Measurements from ENCODE around the gene EPHA10.

The EPHA10 gene

DNA sequence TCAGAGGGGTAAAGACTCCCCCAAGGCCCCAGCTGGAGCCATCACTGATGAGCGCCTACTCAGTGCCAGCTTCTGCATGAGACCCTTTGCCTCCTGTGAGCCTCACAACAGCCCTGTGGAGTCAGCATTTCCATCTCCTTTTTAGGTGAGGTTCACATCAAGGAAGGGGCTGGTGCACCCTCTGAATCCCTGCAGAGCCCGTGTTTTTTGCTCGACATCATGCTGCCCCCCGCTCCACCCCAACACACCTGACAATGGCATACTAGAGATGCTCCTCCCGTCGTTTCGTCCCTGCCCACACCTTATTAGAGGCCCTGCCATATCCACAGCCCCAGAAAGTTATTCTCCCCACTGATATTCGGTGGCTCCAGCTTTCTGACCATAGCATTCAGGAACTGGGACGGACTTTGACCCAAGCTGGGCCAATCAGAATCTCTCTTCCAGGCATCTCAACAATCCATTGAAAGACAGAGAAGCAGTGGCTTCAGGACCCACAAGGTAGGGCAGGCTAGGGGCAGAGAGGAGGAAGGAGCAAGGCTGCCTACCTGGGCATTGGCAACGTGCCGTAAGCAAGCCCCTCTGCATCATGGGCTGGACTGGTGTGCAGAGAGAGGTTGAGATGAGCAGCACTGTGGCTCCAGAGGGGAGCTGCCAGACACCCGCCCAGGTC lies 32.7 kb downstream of the EPHA10 start:
- DNase-seq: no peak

DNA sequence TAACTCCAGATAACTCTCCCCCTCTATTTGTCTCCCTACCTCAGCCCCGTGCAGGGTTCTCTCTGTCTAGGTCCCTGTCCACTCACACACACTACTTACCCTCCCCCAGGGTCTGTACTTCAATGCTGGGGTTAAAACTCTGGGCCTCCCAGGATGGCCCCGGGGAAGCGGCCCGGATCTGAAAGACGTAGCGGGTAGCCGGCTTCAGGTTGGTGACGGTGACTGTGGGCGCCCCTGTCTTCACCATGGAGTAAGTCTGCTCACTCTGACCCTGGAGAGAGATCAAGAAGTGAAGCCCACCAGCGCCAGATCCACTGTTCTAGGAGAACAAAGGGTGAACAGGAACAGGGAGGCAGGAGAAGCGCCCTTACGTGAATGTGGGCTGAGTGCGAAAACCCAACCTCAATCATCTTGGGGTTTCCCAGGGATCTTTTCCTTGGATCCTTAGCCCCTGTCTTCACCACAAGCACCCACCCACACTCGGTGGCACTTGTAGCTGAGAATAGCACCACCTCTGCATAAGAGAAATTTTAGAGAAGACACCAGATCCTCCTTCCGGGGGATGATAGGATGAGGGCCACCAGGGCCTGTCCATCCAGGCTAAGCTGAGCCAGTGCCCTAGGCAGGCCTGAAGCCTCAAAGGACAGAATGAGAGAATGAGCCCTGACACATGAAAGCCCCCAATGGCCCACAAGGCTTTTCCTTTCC lies 33.5 kb downstream of the EPHA10 start:
- no peak for DNase-seq

DNA sequence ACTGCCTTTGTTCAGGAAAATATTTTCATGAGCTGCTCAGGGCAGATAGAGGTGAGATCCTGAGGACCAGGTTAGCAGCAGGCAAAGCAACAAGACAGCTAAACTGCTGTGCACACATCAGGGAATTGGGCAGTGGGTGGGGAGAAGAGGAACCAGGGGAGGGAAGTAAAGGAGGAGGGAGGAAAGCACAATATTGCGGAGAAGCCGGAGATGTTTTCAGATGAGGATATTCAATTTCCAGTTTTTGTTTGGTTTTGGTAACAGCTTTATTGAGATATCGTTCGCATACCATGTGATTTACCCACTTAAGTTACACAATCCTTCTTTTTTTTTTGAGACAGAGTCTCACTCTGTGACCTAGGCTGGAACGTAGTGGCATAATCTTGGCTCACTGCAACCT lies 34.5 kb downstream of the EPHA10 start:
- DNase-seq: no peak

- no peak for DNase-seq
Measured at GRCh38 chr1:37728416-37728815, 36.5 kb downstream of the EPHA10 start.

GRCh38 chr1:37726751-37727585 lies 38.0 kb downstream of the EPHA10 start:
- DNase-seq: no peak

- DNase-seq: no peak
Measured at GRCh38 chr1:37725851-37726613, 38.9 kb downstream of the EPHA10 start.

DNA sequence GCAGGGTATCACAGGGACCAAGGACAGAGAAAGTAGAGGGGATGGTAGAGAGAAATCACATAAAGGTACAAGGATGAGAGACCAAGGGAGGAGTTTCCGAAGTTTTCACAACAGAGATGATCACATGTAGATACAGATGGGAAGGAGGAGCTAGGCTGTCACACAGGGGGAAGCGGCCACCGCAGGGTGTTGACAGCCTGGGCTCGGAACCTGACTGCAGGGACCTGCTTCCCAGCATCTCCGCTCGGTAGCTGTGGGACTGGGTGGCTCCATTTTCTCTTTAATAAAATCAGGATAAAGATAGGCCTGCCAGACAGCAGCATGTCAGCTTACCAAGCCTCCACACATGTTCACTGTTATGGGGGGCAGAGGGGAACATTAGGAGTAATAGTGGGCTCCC lies 40.3 kb downstream of the EPHA10 start:
- no peak for DNase-seq

GRCh38 chr1:37723390-37724078 lies 41.4 kb downstream of the EPHA10 start:
- DNase-seq: no peak

- no peak for DNase-seq
Measured at GRCh38 chr1:37723072-37723389, 41.9 kb downstream of the EPHA10 start.

GRCh38 chr1:37722181-37723071 lies 42.5 kb downstream of the EPHA10 start:
- DNase-seq: no peak

DNA sequence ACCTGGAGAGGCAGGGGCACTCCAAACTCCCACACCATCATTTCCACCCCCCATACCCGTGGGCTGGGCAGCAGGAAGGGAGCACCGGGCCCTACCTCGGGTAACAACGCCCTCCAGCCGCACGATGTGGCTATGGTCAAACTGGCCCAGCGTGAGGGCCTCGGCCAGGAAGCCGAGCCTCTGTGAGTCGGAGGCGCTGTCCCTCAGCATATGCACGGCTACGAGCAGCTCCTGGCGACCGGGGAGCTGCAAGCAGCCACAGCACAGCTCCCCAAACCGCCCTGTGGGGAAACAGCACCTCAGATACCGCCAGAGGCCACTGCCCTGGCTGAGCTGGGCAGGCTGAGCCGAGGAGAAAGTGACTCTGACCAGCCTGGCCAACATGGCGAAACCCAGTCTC lies 43.4 kb downstream of the EPHA10 start:
- no peak for DNase-seq

DNA sequence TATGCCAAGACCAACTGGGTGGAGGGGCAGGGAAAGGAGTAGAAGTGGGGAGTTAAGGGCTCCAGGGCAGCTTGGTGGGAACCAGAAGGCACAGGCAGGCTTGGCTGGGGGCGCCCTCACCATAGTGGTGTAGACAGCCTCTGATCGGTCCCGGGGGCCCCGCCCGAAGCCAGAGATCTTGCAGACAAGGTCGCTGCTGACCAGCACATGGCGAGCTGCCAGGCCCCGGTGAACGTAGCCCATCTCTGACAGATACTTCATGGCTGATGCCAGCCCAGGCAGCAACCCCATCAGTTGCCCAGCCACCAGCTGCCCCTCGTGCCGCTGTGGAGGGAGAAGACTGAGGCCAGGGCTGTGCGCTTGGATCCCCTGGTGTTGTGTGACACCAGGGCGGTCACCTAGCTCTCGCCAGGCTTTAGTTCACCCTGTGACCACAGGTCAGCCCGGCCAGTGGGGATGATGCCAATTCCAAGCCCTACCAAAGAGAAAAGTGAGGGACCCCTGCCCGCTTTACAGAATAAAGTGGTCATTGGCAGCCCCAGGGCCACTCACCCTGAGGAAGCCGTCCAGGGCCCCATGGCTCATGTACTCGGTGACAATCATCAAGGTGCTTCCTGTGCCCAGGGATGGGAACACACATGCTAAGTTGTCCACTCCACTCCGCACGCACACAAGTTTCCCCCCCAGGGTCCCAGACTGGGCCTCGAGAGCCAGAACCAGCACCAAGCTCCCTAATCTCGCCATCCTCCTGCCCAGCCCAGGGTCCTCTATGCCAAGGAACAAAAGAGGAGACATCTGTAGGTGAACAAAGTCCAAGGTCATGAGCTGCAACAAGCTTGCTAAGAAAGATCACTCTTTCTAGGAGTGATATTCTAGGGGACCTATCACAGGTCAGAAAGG lies 44.4 kb downstream of the EPHA10 start:
- no peak for DNase-seq

- no peak for DNase-seq
Measured at GRCh38 chr1:37719572-37720195, 45.2 kb downstream of the EPHA10 start.

DNA sequence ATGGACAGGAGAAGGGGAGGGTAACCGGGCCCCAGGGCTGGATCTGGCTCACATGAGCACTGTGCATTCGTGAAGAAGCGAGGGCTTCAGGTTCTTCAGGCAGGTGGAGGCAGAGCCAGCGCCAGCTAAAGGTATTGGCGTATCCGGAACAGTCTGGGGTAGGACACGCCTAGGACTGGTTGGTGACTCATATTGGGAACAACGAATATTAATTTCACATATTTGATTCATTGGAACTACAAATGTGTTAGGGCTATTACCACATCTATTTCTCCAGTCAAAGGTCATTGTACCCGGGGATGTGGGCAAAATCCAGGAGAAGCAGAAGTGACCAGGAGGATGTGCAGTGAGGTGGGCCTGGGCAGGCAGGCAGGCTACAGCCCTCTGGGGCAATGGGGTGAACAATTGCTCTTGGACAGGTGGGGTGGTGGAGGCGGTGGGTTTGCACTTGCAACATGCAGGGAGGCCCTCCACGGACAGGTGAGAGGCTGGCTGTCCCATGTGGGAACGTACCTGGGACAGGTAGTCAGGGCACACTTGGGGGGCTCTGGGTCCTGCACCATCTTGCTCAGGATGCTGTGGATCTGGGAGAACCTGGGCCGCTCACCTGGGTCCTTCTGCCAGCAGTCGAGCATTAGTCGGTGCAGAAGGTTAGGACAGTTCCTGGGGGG lies 45.9 kb downstream of the EPHA10 start:
- no peak for DNase-seq

GRCh38 chr1:37718181-37718900 lies 46.6 kb downstream of the EPHA10 start:
- DNase-seq: no peak

GRCh38 chr1:37717631-37718030 lies 47.3 kb downstream of the EPHA10 start:
- DNase-seq: no peak

- DNase-seq: no peak
Measured at GRCh38 chr1:37716321-37716720, 48.6 kb downstream of the EPHA10 start.

DNA sequence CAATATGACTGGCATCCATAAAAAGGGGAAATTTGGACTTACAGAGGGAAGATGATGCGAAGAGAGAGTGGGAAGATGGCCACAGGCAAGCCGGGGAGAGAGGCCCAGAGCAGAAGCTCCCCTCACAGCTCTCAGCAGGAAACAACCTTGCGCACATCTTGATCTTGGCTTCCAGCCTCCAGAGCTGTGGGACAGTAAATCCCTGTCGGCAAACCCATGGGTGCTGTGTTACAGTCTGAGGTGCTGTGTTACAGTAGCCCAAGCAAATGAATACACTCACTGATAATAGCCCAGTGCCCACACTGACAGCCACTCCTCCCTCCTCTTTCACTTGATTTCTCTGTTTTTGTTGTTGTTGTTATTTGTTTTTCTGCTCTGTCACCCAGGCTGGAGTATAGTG lies 50.2 kb downstream of the EPHA10 start:
- DNase-seq: no peak

- DNase-seq: no peak
Measured at GRCh38 chr1:37714226-37714625, 50.7 kb downstream of the EPHA10 start.
